Mesendoderm (in vitro differentiated cells): ENCODE results near the gene ZDHHC7.
"Not testable (repeated sequence)": the region's sequence is repeated elsewhere in the genome, so short reads cannot be mapped to it uniquely, and the experiment has no call there.

Experiments
- DNase-seq: peaks from one replicate; pipeline ENCODE4 v3.0.0; 2013
- H2AK5ac ChIP-seq: 2 replicates; pipeline ENCODE4 v1.6.1; 2013; ENCODE audit warnings: low read length, inconsistent platforms
- H2BK120ac ChIP-seq: 2 replicates; pipeline ENCODE4 v1.6.1; 2013; ENCODE audit warnings: low read depth, mild to moderate bottlenecking, low read length, moderate library complexity, mixed read lengths
- H2BK15ac ChIP-seq: replicated peaks from 2 replicates; pipeline ENCODE4 v1.6.1; 2013; ENCODE audit warnings: low read depth, mild to moderate bottlenecking, moderate library complexity
- H2BK5ac ChIP-seq: 2 replicates; pipeline ENCODE4 v1.6.1; 2013; ENCODE audit warnings: low read length, inconsistent platforms
- H3K18ac ChIP-seq: 2 replicates; pipeline ENCODE4 v1.6.1; 2013; ENCODE audit warnings: mild to moderate bottlenecking, low read length, mixed read lengths
- H3K23ac ChIP-seq: one replicate; pipeline ENCODE4 v1.6.1; 2013; ENCODE audit warnings: low read length
- H3K27ac ChIP-seq: 2 replicates; pipeline ENCODE4 v1.5.1; 2013; ENCODE audit warnings: low read depth, mild to moderate bottlenecking, inconsistent platforms, low read length, moderate library complexity
- H3K27me3 ChIP-seq: 2 replicates; pipeline ENCODE4 v1.6.1; 2013; ENCODE audit warnings: low read length, control low read depth, mild to moderate bottlenecking, inconsistent platforms; ENCODE audit not compliant: insufficient read depth, poor library complexity
- H3K36me3 ChIP-seq: 2 replicates; pipeline ENCODE4 v1.6.1; 2013; ENCODE audit warnings: low read length, inconsistent platforms; ENCODE audit not compliant: control insufficient read depth, insufficient read depth
- H3K4ac ChIP-seq: one replicate; pipeline ENCODE4 v1.6.1; 2013; ENCODE audit warnings: low read depth, mild to moderate bottlenecking, low read length, moderate library complexity
- H3K4me1 ChIP-seq: 2 replicates; pipeline ENCODE4 v1.6.1; 2013; ENCODE audit warnings: low read depth, low read length, inconsistent platforms; ENCODE audit not compliant: control insufficient read depth
- H3K4me2 ChIP-seq: 2 replicates; pipeline ENCODE4 v1.6.1; 2013; ENCODE audit warnings: low read length
- H3K4me3 ChIP-seq: 2 replicates; pipeline ENCODE4 v1.5.1; 2013; ENCODE audit warnings: mild to moderate bottlenecking, low read length
- H3K56ac ChIP-seq: one replicate; pipeline ENCODE4 v1.6.1; 2013; ENCODE audit warnings: low read length
- H3K79me1 ChIP-seq: 2 replicates; pipeline ENCODE4 v1.6.1; 2013; ENCODE audit warnings: low read length, inconsistent platforms
- H3K79me2 ChIP-seq: 2 replicates; pipeline ENCODE4 v1.6.1; 2013; ENCODE audit warnings: mild to moderate bottlenecking, low read length; ENCODE audit not compliant: control insufficient read depth, insufficient read depth
- H3K9ac ChIP-seq: 2 replicates; pipeline ENCODE4 v1.6.1; 2013; ENCODE audit warnings: low read length, inconsistent platforms
- H4K5ac ChIP-seq: one replicate; pipeline ENCODE4 v1.6.1; 2013; ENCODE audit warnings: low read length
- H4K8ac ChIP-seq: one replicate; pipeline ENCODE4 v1.6.1; 2013; ENCODE audit warnings: low read depth, mild to moderate bottlenecking, control low read depth, low read length, moderate library complexity
- WGBS: extraction: QIAGEN DNeasy Blood & Tissue Kit; methylation state at CpG from one replicate; pipeline ENCODE4 v1.1.7; 2013; ENCODE audit warnings: low lambda C conversion rate, missing lambda C conversion rate; ENCODE audit not compliant: insufficient coverage; ENCODE audit errors: extremely low coverage; 5-methylcytosine and 5-hydroxymethylcytosine counted together

ZDHHC7 gene

GRCh38 chr16:84940670-84941551 lies 70.4 kb downstream of the ZDHHC7 start:
- WGBS: no CpG with 5 or more reads among the region's 41 CpGs
- H2BK15ac ChIP-seq: no peak overlapping the region
- no peak overlapping the region for H2AK5ac ChIP-seq
- H3K4ac ChIP-seq: no peak overlapping the region
- H3K9ac ChIP-seq: no peak overlapping the region
- no peak overlapping the region for H3K27ac ChIP-seq
- H3K79me1 ChIP-seq: no peaks in the 10 kb centered on the region
- no peak overlapping the region for H4K5ac ChIP-seq
- no peak overlapping the region for H3K4me2 ChIP-seq
- no peak overlapping the region for H2BK5ac ChIP-seq
- H2BK120ac ChIP-seq: no peak overlapping the region
- no peaks in the 10 kb centered on the region for H3K36me3 ChIP-seq
- H3K56ac ChIP-seq: no peak overlapping the region
- no peak overlapping the region for H3K23ac ChIP-seq
- no peaks in the 10 kb centered on the region for H3K4me1 ChIP-seq
- H3K18ac ChIP-seq: no peak overlapping the region
- no peaks in the 10 kb centered on the region for H3K79me2 ChIP-seq
- H3K4me3 ChIP-seq: no peak overlapping the region
- no peaks in the 10 kb centered on the region for H3K27me3 ChIP-seq
- DNase-seq: no peak
- no peak overlapping the region for H4K8ac ChIP-seq

DNA sequence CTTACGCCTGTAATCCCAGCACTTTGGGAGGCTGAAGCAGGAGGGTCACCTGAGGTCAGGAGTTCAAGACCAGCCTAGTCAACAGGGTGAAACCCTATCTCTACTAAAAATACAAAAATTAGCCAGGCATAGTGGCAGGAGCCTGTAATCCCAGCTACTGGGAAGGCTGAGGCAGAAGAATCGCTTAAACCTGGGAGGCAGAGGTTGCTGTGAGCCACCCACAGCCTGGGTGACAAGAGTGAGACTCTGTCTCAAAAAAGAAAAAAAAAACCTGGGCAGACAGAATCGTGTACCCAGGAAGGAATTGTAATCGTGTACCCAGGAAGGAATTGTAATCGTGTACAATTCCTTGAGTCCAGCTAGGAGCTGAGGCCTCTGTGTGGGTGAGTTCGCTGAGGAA lies 72.7 kb downstream of the ZDHHC7 start:
- not testable (repeated sequence) for H4K5ac ChIP-seq, H2BK5ac ChIP-seq, H3K27me3 ChIP-seq, H4K8ac ChIP-seq, H3K27ac ChIP-seq, H3K56ac ChIP-seq, H3K36me3 ChIP-seq, H3K4me1 ChIP-seq, H3K4me3 ChIP-seq, H3K79me1 ChIP-seq, DNase-seq, H2BK15ac ChIP-seq, H3K9ac ChIP-seq, H3K4me2 ChIP-seq, H3K23ac ChIP-seq, H2AK5ac ChIP-seq, H3K4ac ChIP-seq, H2BK120ac ChIP-seq, H3K18ac ChIP-seq, H3K79me2 ChIP-seq
- no CpG with 5 or more reads among the region's 6 CpGs for WGBS

- no peaks in the 10 kb centered on the region for H3K79me2 ChIP-seq
- no CpG with 5 or more reads among the region's 9 CpGs for WGBS
These were observed 73.9 kb downstream of the ZDHHC7 start for GRCh38 chr16:84937196-84938005.

DNA sequence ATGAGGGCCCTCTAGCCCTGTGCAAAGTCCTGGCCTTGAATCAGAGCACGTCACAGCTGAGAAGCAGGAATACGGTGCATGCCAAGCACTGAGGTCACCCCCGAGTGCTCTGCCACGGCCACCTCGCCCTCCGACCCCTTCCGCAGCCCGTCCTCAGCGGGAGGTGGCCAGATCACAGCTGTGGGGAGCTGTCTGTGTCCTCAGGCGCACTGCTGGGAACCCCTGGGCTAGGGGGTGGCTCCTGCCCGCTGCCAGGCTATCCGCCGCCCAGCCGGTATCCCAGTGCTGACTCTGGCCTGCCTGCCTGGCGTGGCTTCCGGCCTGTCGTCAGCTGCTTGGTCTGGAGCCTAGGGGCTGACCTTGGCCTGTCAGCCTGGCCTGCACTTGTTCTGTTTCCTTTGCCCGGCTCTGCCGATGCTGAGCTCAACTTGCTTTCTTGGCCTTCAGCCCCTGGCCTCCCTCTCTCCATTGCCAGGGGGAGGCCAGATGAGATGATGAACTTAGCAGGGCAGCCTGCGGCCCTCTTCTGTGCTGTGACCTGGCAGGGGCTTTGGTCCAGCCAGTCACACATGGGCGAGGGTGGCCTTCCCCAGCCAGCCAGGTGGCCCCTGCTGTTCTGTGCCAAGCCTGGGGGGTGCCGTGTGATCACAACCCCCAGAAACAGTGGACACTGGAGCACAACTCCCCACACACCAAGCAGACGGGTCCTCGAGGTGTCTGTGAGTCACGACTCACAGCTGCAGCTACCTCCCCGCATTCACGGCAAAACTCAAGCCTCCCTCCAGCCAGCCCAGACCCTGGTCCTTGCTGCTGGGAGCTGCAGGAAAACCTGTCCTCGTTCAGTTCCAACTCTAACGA lies 77.3 kb downstream of the ZDHHC7 start:
- no peaks in the 10 kb centered on the region for H3K79me2 ChIP-seq
- H3K36me3 ChIP-seq: no peaks in the 10 kb centered on the region
- H3K9ac ChIP-seq: no peak overlapping the region
- H4K8ac ChIP-seq: no peak overlapping the region
- no peak overlapping the region for H3K23ac ChIP-seq
- no peak overlapping the region for H3K4me3 ChIP-seq
- H3K4me2 ChIP-seq: no peak overlapping the region
- H3K4ac ChIP-seq: no peak overlapping the region
- no peaks in the 10 kb centered on the region for H3K4me1 ChIP-seq
- no peak overlapping the region for H2BK5ac ChIP-seq
- H2BK120ac ChIP-seq: no peak overlapping the region
- H3K18ac ChIP-seq: no peak overlapping the region
- H3K79me1 ChIP-seq: no peaks in the 10 kb centered on the region
- no peak overlapping the region for H3K27ac ChIP-seq
- WGBS: no CpG with 5 or more reads among the region's 29 CpGs
- H2BK15ac ChIP-seq: no peak overlapping the region
- H4K5ac ChIP-seq: no peak overlapping the region
- no peak overlapping the region for H3K56ac ChIP-seq
- no peak overlapping the region for H2AK5ac ChIP-seq
- no peak for DNase-seq
- H3K27me3 ChIP-seq: no peaks in the 10 kb centered on the region

More at GRCh38 chr16:84937196-84938005, 73.9 kb downstream of the ZDHHC7 start:
- Histone ChIP-seq H2BK120ac (no peak overlapping the region), H3K27me3 (no peaks in the 10 kb centered on the region), H3K23ac (no peak overlapping the region), H3K56ac (no peak overlapping the region), H3K9ac (no peak overlapping the region), H2BK5ac (no peak overlapping the region), H3K79me1 (no peaks in the 10 kb centered on the region), H3K4me2 (no peak overlapping the region), H2AK5ac (no peak overlapping the region), H3K18ac (no peak overlapping the region), H4K8ac (no peak overlapping the region), H3K4me1 (no peaks in the 10 kb centered on the region), H3K36me3 (no peaks in the 10 kb centered on the region), H3K4ac (no peak overlapping the region), H2BK15ac (no peak overlapping the region), H3K27ac (no peak overlapping the region), H4K5ac (no peak overlapping the region), H3K4me3 (no peak overlapping the region)
- no peak for DNase-seq

GRCh38 chr16:84932681-84933080 lies 78.7 kb downstream of the ZDHHC7 start:
- Histone ChIP-seq H4K8ac (no peak overlapping the region), H2AK5ac (no peak overlapping the region), H2BK5ac (no peak overlapping the region), H3K79me2 (no peaks in the 10 kb centered on the region), H3K27ac (no peak overlapping the region), H3K23ac (no peak overlapping the region), H3K27me3 (no peaks in the 10 kb centered on the region), H3K18ac (no peak overlapping the region), H2BK15ac (no peak overlapping the region), H3K4ac (no peak overlapping the region), H3K9ac (no peak overlapping the region), H3K36me3 (no peaks in the 10 kb centered on the region), H3K56ac (no peak overlapping the region), H3K79me1 (no peaks in the 10 kb centered on the region), H3K4me3 (no peak overlapping the region), H4K5ac (no peak overlapping the region), H3K4me1 (no peaks in the 10 kb centered on the region), H2BK120ac (no peak overlapping the region), H3K4me2 (no peak overlapping the region)
- no CpG with 5 or more reads among the region's 5 CpGs for WGBS
- no peak for DNase-seq
